Esophagus squamous epithelium (tissue), 4 donors: Measurements from ENCODE around the gene ACSM2B.

ENCODE experiments used
- CTCF ChIP-seq, 6 experiments: fragments of 450-650 bp in 4 of 6; fragments of 200-600 bp in 2 of 6; sonication (generic) in 2 of 6; IDR thresholded peaks; one replicate each; pipeline ENCODE4 v1.5.1; 2016 to 2019; ENCODE audit warnings: antibody characterized with exemption in 6 of 6, mild to moderate bottlenecking in 4 of 6, moderate library complexity in 4 of 6
- POLR2A ChIP-seq, 4 donors: fragments of 450-650 bp; IDR thresholded peaks; one replicate each; pipeline ENCODE4 v1.6.1; 2017; ENCODE audit warnings: antibody characterized with exemption in 4 of 4, mild to moderate bottlenecking in 4 of 4, moderate library complexity in 3 of 4

- no peak for TF ChIP-seq CTCF (IDR thresholded peaks at IDR 0.05)
- TF ChIP-seq POLR2A (IDR thresholded peaks at IDR 0.05): no peak
Measured at GRCh38 chr16:20515688-20516090, 60.5 kb downstream of the ACSM2B start.
